Retinal pigment epithelial cell (primary cell): ENCODE results near the gene OLFML3.

Source experiments
- DNase-seq: peaks from one replicate; pipeline ENCODE4 v3.0.0-alpha.2; 2010; ENCODE audit warnings: low read depth
- H3K4me3 ChIP-seq: 2 replicates; pipeline ENCODE4 v1.5.1; 2011; ENCODE audit warnings: mild to moderate bottlenecking, low read length, control low read depth, moderate library complexity
- CTCF ChIP-seq: conservative IDR thresholded peaks from 2 replicates; pipeline ENCODE4 v1.5.1; 2011; ENCODE audit warnings: low read depth, low read length, control low read depth, inconsistent platforms

The OLFML3 gene

GRCh38 chr1:113950908-113951307, 28.4 kb upstream of the OLFML3 start:
- no peak for DNase-seq
- no peak overlapping the region for H3K4me3 ChIP-seq
- TF ChIP-seq CTCF = no peak

GRCh38 chr1:113951719-113952118, 27.6 kb upstream of the OLFML3 start:
- H3K4me3 ChIP-seq = no peak overlapping the region
- DNase-seq = no peak
- no peak for TF ChIP-seq CTCF

- no peak for DNase-seq
- H3K4me3 ChIP-seq = no peak overlapping the region
- TF ChIP-seq CTCF = no peak
Measured at GRCh38 chr1:113957984-113958383, 21.3 kb upstream of the OLFML3 start.

GRCh38 chr1:113958691-113959090, 20.6 kb upstream of the OLFML3 start:
- no peak for TF ChIP-seq CTCF
- no peak overlapping the region for H3K4me3 ChIP-seq
- DNase-seq = no peak

GRCh38 chr1:113963281-113963906, 15.9 kb upstream of the OLFML3 start:
- no peak overlapping the region for H3K4me3 ChIP-seq
- DNase-seq = no peak
- peak; percentile 10 for TF ChIP-seq CTCF

- DNase-seq = no peak
- no peak overlapping the region for H3K4me3 ChIP-seq
Measured at GRCh38 chr1:113965703-113966412, 13.4 kb upstream of the OLFML3 start.

More at GRCh38 chr1:113965703-113966412, 13.4 kb upstream of the OLFML3 start:
- TF ChIP-seq CTCF = no peak
